HG03025 (cell line): ENCODE data around the gene CALHM4.
A peak's percentile ranks its signal among the peaks of the same experiment; 100 is the strongest.

Experiments used
- ATAC-seq: cut with Tn5 transposase; IDR thresholded peaks from one replicate; pipeline ENCODE4 v1.9.1; 2021; ENCODE audit warnings: mild to moderate bottlenecking, moderate library complexity; ENCODE audit not compliant: unreplicated experiment, low FRiP score

The CALHM4 gene

DNA sequence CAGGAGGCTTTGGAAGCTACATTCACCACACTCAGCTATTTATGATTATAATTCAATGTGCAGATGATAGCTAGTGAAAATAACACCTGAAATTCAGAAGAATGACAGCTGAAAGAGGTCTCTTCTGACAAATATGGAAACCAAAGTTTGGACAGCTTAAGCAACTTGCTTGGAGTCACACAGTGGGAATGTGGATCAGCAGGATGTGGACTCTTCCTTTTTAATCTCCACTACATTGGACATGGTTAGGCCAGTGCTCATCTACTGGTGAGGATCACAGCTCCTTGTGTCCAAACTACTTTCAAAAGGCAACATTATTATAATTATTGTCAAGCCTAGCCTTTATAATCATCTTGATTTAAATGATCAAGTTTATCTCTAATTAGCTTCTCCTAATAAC is 18.4 kb upstream of the CALHM4 start:
- no peak for ATAC-seq

GRCh38 chr6:116536216-116536621 is 17.3 kb upstream of the CALHM4 start:
- ATAC-seq, result no peak

GRCh38 chr6:116542426-116542825 is 11.1 kb upstream of the CALHM4 start:
- ATAC-seq, result no peak

GRCh38 chr6:116543149-116543548 is 10.4 kb upstream of the CALHM4 start:
- no peak for ATAC-seq

DNA sequence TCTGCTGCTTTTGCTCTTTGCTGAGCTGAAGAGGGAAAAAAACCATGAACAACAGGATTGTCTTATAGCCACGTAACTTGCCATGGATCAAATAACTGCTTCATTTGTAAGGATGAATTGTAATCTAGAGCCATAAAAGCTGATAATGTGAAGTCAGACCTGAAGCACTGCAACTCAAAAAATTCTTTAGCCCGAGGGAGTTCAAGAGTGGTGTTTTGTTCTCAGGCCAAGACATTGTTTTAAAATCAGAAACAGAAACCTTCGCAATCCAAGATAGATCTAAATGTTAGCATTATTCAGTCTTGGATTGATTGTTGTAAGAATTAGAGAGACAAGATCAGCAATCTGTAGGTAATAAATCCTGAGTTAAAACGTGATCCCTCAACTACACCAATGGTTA is 7.9 kb upstream of the CALHM4 start, which contains the start of gene TRAPPC3L:
TSS of gene TRAPPC3L (minus strand) at position 34 of the 400 bp plus-strand sequence. CDS start 170 bp downstream, outside the sequence.
- no peak for ATAC-seq

- no peak for ATAC-seq
These were observed 6.2 kb upstream of the CALHM4 start for GRCh38 chr6:116547358-116547757.

DNA sequence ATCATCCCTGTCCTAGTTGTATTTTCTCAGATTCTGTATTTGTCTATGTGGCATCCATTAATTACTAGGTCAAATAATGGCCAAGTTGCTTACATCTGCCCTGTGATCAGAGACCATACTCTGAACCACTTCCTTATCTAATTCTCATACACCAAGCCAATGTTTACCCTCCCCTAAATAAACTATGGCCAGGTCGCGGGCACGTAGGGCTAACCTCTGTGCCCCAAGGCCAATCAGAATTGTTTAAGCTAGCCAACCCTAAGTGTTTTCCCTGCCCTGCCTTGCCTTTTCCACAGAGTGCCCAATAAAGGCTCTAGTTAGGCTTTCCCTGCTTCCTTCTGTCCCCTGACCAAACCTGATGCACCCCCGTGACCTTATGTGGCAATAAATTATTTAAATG is 2.8 kb upstream of the CALHM4 start:
- no peak for ATAC-seq

GRCh38 chr6:116556065-116556464 is 2.5 kb downstream of the CALHM4 start:
- ATAC-seq, result no peak

- no peak for ATAC-seq
These were observed 3.4 kb downstream of the CALHM4 start for GRCh38 chr6:116556814-116557415.

GRCh38 chr6:116557893-116558292 is 4.3 kb downstream of the CALHM4 start:
- no peak for ATAC-seq

- no peak for ATAC-seq
These were observed 6.6 kb downstream of the CALHM4 start for GRCh38 chr6:116560130-116560529.

DNA sequence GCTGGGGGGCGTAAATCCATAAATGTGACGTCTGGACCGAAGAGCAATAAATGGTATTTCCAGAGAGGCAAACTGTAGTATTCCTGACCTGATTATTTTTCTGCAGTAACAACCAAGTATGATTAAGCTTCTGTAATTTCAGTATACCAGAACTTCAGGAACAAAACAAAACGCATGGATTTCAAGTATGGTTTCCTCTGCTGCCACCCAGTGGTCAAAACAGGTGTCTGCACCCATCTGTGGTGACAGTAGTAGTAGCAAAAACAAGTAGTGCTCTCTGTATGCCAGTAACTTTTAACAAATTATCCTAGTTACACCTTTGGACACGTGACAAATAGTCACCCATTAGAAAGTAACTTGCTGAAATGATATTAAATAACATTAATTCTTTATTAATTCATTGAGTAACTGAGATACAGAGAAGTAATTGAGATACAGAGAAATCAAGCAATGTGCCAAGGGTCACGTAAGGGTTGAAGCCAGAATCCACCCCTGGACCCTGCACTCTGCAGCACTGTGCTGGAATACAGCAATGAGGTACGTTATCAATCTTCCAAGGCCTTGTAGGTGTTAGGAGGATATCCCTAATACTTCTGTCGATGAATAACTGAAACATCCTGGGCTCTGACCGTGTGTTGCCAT is 7.9 kb downstream of the CALHM4 start:
- ATAC-seq, result peak; percentile 67

GRCh38 chr6:116562019-116562403 is 8.5 kb downstream of the CALHM4 start:
- no peak for ATAC-seq

DNA sequence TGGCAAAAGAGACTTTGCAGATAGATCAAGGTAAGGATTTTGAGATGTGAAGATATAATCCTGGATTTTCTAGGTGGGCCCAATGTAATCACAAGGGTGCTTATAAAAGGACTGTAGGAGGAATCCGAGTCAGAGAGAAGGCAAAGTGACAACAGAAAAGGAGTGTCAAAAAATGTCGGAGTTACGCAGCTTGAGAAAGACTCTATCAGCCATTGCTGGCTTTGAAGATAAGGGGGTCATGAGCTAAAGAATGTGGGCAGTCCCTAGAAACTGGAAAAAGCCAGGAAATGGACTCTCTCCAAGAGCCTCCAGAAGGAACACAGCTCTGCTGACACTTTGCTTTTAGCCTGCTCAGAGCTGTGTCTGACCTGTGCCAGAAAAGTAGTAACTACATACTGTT is 9.1 kb downstream of the CALHM4 start:
- no peak for ATAC-seq

- ATAC-seq, result no peak
These were observed 10.3 kb downstream of the CALHM4 start for GRCh38 chr6:116563830-116564229.

GRCh38 chr6:116564311-116564710 is 10.8 kb downstream of the CALHM4 start:
- ATAC-seq, result no peak

GRCh38 chr6:116564921-116565872 is 11.6 kb downstream of the CALHM4 start:
- no peak for ATAC-seq

DNA sequence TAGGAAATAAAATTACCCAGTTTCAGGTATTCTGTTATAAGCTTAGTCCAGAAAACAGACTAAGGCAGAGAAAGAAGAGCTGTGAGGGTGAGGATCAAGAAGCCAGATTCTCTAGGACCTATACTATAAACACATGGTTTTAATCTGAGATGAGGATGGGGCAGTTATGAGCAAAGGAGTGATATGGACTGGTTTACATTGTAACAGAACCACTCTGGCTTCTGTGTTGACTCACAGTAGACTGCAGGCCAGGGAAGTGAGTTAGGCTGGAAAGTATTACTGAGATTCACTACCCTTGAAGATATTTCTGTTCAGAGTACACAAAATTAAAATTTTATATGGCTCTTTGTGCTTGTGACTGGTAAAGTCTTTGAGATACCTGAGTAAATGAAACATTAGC is 14.6 kb downstream of the CALHM4 start:
- no peak for ATAC-seq

DNA sequence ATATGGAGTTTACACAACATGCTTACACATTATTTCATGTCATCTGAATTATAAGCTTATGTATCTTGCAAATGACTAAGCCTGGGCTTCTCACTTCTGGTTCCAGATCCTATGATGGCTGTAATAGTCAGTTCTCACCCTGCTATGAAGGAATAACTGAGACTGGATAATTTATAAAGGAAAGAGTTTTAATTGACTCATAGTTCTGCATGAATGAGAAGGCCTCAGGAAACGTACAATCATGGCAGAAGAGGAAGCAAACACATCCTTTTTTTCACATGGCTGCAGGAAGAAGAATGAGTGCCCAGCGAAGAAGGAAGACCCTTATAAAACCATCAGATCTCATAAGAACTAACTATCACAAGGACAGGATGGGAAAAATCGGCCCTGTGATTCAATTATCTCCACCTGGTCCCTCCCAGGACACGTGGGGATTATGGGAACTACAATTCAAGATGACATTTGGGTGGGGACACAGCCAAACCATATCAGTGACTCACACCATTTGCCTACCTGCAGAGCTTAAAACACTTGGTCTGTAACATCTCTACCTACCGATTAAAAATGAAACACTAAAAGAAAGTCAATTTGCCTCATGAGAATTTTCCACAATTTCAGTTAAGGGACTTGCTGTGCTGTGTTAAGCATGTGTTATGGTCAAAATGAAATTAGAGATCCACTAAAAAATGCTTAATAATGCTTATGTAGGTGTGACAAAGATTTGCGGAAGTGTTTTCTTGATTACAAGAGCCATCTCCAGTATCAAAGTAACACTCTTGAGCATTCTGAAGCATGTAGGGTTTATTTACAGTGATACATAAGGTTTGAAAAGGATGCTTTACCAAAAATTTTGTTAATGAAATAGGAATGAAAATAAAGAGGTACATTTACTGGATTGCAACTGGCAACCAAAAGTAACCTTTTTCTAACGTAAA is 15.5 kb downstream of the CALHM4 start:
- ATAC-seq, result no peak
